ENCODE data around the gene THSD4.

GRCh38 chr15:71328453-71328852 is 213.2 kb downstream of the THSD4 start:
- no peak for TF ChIP-seq EZH2 (IDR thresholded peaks at IDR 0.05; ENCODE audit: low read length)
- no peak for TF ChIP-seq CTCF (optimal IDR thresholded peaks at IDR 0.05 in 1 of 3, IDR thresholded peaks at IDR 0.05 in 1 of 3, conservative IDR thresholded peaks at IDR 0.05 in 1 of 3; ENCODE audit: extremely low read depth in 1 of 3, insufficient read depth in 2 of 3, low read length in 3 of 3)
